Measurements from ENCODE around the gene CDC25A. TPM values are rescaled to one million over a fixed set of nuclear protein-coding genes. Genes with fewer than 3 reads are reported as not detected.

The CDC25A gene
- total and polyA plus RNA-seq, 5 experiments from 2014 or later, result not detected

GRCh38 chr3:48155122-48155521 lies 33.1 kb downstream of the CDC25A start:
- no peak for DNase-seq
- no peak for ATAC-seq
- no peaks in the 10 kb centered on the region for H3K36me3 Mint-ChIP-seq
- POLR2A ChIA-PET, result interaction anchor here (0.7 kb wide), 1 partner anchor 394 kb away, joined by 3 read pairs; no protein-coding TSS in a partner anchor
- H3K27me3 Mint-ChIP-seq, result peaks cover 0 to 2% (median 0%) of the 10 kb centered on the region in 5 donors
- H3K4me1 Mint-ChIP-seq, result peaks cover 0 to 1% (median 0%) of the 10 kb centered on the region in 4 donors
- H3K27ac Mint-ChIP-seq, result peak overlapping the region in 1 of 10 donors; percentile 41
- no peaks in the 10 kb centered on the region for H3K9me3 Mint-ChIP-seq
- no peak overlapping the region for H3K4me3 Mint-ChIP-seq

- H3K4me3 Mint-ChIP-seq, result no peak overlapping the region
- peak overlapping the region in 3 of 10 donors; percentile 4 to 53 (median 30) for H3K27ac Mint-ChIP-seq
- no peaks in the 10 kb centered on the region for H3K36me3 Mint-ChIP-seq
- DNase-seq (no peak), ATAC-seq (no peak)
- H3K9me3 Mint-ChIP-seq, result no peaks in the 10 kb centered on the region
- peaks cover 0 to 1% (median 0%) of the 10 kb centered on the region in 4 donors for H3K4me1 Mint-ChIP-seq
- peaks cover 0 to 2% (median 0%) of the 10 kb centered on the region in 5 donors for H3K27me3 Mint-ChIP-seq
- POLR2A ChIA-PET, result no interaction called here
Observed at GRCh38 chr3:48151807-48152427, 36.3 kb downstream of the CDC25A start.

- Mint-ChIP-seq H3K27ac (peak overlapping the region in 3 of 10 donors; percentile 4 to 53 (median 27)), H3K9me3 (no peaks in the 10 kb centered on the region), H3K4me3 (no peak overlapping the region), H3K27me3 (peaks cover 0 to 2% (median 0%) of the 10 kb centered on the region in 5 donors), H3K4me1 (peaks cover 0 to 1% (median 0%) of the 10 kb centered on the region in 4 donors), H3K36me3 (no peaks in the 10 kb centered on the region)
- POLR2A ChIA-PET, result no interaction called here
- DNase-seq (peak in 9 of 10 donors; percentile 10 to 71 (median 32)), ATAC-seq (peak; percentile 80 to 82)
Observed at GRCh38 chr3:48151058-48151806, 37.0 kb downstream of the CDC25A start.

GRCh38 chr3:48143992-48144391 lies 44.2 kb downstream of the CDC25A start:
- Mint-ChIP-seq H3K27me3 (no peaks in the 10 kb centered on the region), H3K9me3 (no peaks in the 10 kb centered on the region), H3K27ac (no peak overlapping the region), H3K36me3 (no peaks in the 10 kb centered on the region), H3K4me1 (no peaks in the 10 kb centered on the region), H3K4me3 (no peak overlapping the region)
- ATAC-seq, result no peak
- POLR2A ChIA-PET, result no interaction called here
- DNase-seq, result no peak

GRCh38 chr3:48143567-48143966 lies 44.6 kb downstream of the CDC25A start:
- DNase-seq, result no peak
- no peak for ATAC-seq
- H3K36me3 Mint-ChIP-seq, result no peaks in the 10 kb centered on the region
- no peak overlapping the region for H3K4me3 Mint-ChIP-seq
- H3K4me1 Mint-ChIP-seq, result no peaks in the 10 kb centered on the region
- H3K27me3 Mint-ChIP-seq, result no peaks in the 10 kb centered on the region
- no peak overlapping the region for H3K27ac Mint-ChIP-seq
- POLR2A ChIA-PET, result no interaction called here
- no peaks in the 10 kb centered on the region for H3K9me3 Mint-ChIP-seq

GRCh38 chr3:48142316-48142870 lies 45.8 kb downstream of the CDC25A start:
- ATAC-seq (no peak), DNase-seq (no peak)
- Mint-ChIP-seq H3K27ac (no peak overlapping the region), H3K4me1 (no peaks in the 10 kb centered on the region), H3K27me3 (no peaks in the 10 kb centered on the region), H3K4me3 (no peak overlapping the region), H3K9me3 (no peaks in the 10 kb centered on the region), H3K36me3 (no peaks in the 10 kb centered on the region)
- POLR2A ChIA-PET, result no interaction called here

- POLR2A ChIA-PET, result no interaction called here
- Mint-ChIP-seq H3K27me3 (no peaks in the 10 kb centered on the region), H3K4me1 (no peaks in the 10 kb centered on the region), H3K36me3 (no peaks in the 10 kb centered on the region), H3K9me3 (no peaks in the 10 kb centered on the region), H3K27ac (no peak overlapping the region), H3K4me3 (no peak overlapping the region)
- ATAC-seq (no peak), DNase-seq (no peak)
Observed at GRCh38 chr3:48141604-48142137, 46.5 kb downstream of the CDC25A start.

- H3K27ac Mint-ChIP-seq, result no peak overlapping the region
- DNase-seq, result no peak
- H3K9me3 Mint-ChIP-seq, result no peaks in the 10 kb centered on the region
- H3K36me3 Mint-ChIP-seq, result no peaks in the 10 kb centered on the region
- POLR2A ChIA-PET, result no interaction called here
- H3K4me3 Mint-ChIP-seq, result no peak overlapping the region
- no peak for ATAC-seq
- no peaks in the 10 kb centered on the region for H3K27me3 Mint-ChIP-seq
- no peaks in the 10 kb centered on the region for H3K4me1 Mint-ChIP-seq
Observed at GRCh38 chr3:48140936-48141603, 47.1 kb downstream of the CDC25A start.

GRCh38 chr3:48140336-48140757 lies 47.9 kb downstream of the CDC25A start:
- Mint-ChIP-seq H3K36me3 (no peaks in the 10 kb centered on the region), H3K27ac (no peak overlapping the region), H3K4me1 (no peaks in the 10 kb centered on the region), H3K9me3 (no peaks in the 10 kb centered on the region), H3K4me3 (peak overlapping the region in 1 of 10 donors; percentile 14), H3K27me3 (no peaks in the 10 kb centered on the region)
- POLR2A ChIA-PET, result no interaction called here
- no peak for DNase-seq
- ATAC-seq, result no peak

GRCh38 chr3:48137425-48137999 lies 50.7 kb downstream of the CDC25A start:
- Mint-ChIP-seq H3K36me3 (no peaks in the 10 kb centered on the region), H3K27me3 (no peaks in the 10 kb centered on the region), H3K4me1 (no peaks in the 10 kb centered on the region), H3K27ac (peak overlapping the region in 1 of 10 donors; percentile 54), H3K4me3 (no peak overlapping the region), H3K9me3 (no peaks in the 10 kb centered on the region)
- ATAC-seq, result no peak
- POLR2A ChIA-PET, result no interaction called here
- DNase-seq, result no peak

GRCh38 chr3:48135552-48136495 lies 52.4 kb downstream of the CDC25A start:
- H3K27ac Mint-ChIP-seq, result no peak overlapping the region
- no peaks in the 10 kb centered on the region for H3K36me3 Mint-ChIP-seq
- POLR2A ChIA-PET, result no interaction called here
- ATAC-seq (no peak), DNase-seq (no peak)
- H3K9me3 Mint-ChIP-seq, result no peaks in the 10 kb centered on the region
- H3K27me3 Mint-ChIP-seq, result no peaks in the 10 kb centered on the region
- no peaks in the 10 kb centered on the region for H3K4me1 Mint-ChIP-seq
- no peak overlapping the region for H3K4me3 Mint-ChIP-seq
